Measurements from ENCODE around the gene GPATCH1. TPM values are rescaled to one million over a fixed set of nuclear protein-coding genes. Genes with fewer than 3 reads are reported as not detected.

The GPATCH1 gene
- total and polyA plus RNA-seq, 2 of the 13 experiments (the other 11 are each of a cell fraction or from before 2014, with no cell fraction given) = 6.8 to 6.9 TPM

DNA sequence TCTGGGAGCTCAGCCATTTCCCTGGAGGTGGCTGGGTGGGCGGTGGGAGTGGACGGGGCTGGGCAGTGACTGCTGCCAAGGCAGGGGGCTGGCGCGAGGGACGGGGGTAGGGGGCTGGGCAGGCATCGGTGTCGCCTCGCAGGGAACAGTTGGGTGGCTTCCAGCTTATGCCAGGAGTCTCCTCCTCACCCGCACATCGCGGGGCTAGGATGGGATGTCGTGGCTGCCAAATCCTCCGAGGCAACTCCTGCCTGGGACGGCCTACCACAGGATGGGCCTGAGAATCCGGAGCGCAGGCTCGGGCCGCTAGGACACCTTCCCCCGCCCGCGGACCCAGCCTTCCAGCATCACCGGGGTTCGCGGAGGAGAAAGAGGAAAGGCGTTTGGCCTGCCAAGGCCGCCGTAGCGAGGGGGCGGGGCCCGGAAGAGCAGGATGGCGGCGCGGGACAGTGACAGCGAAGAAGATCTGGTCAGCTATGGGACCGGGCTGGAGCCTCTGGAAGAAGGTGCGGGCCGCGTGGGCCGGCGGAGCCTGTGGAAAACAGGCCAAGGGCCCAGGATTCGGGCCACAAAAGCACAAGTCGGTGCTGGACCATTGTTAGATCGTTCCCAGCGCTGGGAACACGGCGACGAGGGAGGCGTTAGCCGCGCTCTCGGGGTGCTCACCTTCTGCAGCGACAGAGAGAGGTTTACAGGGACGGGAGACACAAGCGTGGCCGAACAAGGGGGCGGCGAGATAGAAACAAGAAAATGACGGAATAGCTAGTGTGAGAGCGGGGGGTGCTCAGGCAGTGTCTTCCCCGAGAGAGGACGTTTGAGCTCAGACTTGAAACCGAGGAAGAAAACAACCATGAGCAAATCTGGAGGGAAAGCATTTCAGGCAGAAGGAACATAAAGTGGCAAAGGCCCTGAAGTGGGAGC is at the start of gene GPATCH1 (continued):
- peak; percentile 97 for TF ChIP-seq SAP130 (CRISPR knock-in tag; IDR thresholded peaks at IDR 0.05; ENCODE audit: low read depth)
- peak; percentile 94 for TF ChIP-seq ELF1 (CRISPR knock-in tag; IDR thresholded peaks at IDR 0.05)
- TF ChIP-seq ZBTB3 (CRISPR knock-in tag; IDR thresholded peaks at IDR 0.05; ENCODE audit: borderline replicate concordance, low read depth) = no peak
- no peak for TF ChIP-seq ZNF737 (CRISPR knock-in tag; IDR thresholded peaks at IDR 0.05; ENCODE audit: borderline replicate concordance)
- TF ChIP-seq SMAD3 (CRISPR knock-in tag; IDR thresholded peaks at IDR 0.05) = peak; percentile 23; the same call in 1 of the 2 replicates
- no peak for TF ChIP-seq TCF12 (IDR thresholded peaks at IDR 0.05)
- TF ChIP-seq TCF12 (CRISPR knock-in tag; IDR thresholded peaks at IDR 0.05) = no peak
- 0 out of 2 replicates have a peak, but pooled peaks have one; percentile 23 for TF ChIP-seq ZBTB7A (CRISPR knock-in tag; IDR thresholded peaks at IDR 0.05)
- peak; percentile 72 for TF ChIP-seq MEIS2 (CRISPR knock-in tag; IDR thresholded peaks at IDR 0.05)
- no peak; the same call in 1 of the 2 replicates for TF ChIP-seq FUBP1 (CRISPR knock-in tag; IDR thresholded peaks at IDR 0.05; ENCODE audit: borderline replicate concordance)
- TF ChIP-seq, protein P1, sequence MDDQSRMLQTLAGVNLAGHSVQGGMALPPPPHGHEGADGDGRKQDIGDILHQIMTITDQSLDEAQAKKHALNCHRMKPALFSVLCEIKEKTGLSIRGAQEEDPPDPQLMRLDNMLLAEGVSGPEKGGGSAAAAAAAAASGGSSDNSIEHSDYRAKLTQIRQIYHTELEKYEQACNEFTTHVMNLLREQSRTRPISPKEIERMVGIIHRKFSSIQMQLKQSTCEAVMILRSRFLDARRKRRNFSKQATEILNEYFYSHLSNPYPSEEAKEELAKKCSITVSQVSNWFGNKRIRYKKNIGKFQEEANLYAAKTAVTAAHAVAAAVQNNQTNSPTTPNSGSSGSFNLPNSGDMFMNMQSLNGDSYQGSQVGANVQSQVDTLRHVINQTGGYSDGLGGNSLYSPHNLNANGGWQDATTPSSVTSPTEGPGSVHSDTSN (CRISPR knock-in tag; IDR thresholded peaks at IDR 0.05; ENCODE audit: borderline replicate concordance) = no peak
- TF ChIP-seq ZNF558 (CRISPR knock-in tag; IDR thresholded peaks at IDR 0.05; ENCODE audit: borderline replicate concordance) = no peak; the same call in 1 of the 2 replicates
- TF ChIP-seq CBX2 (IDR thresholded peaks at IDR 0.05; ENCODE audit: low read depth, low read length) = no peak
- no peak for TF ChIP-seq CBX2 (CRISPR knock-in tag; IDR thresholded peaks at IDR 0.05; ENCODE audit: low read depth)
- TF ChIP-seq IRF1 (CRISPR knock-in tag; IDR thresholded peaks at IDR 0.05; ENCODE audit: low read depth) = 0 out of 2 replicates have a peak, but pooled peaks have one; percentile 34
- TF ChIP-seq, protein P2, sequence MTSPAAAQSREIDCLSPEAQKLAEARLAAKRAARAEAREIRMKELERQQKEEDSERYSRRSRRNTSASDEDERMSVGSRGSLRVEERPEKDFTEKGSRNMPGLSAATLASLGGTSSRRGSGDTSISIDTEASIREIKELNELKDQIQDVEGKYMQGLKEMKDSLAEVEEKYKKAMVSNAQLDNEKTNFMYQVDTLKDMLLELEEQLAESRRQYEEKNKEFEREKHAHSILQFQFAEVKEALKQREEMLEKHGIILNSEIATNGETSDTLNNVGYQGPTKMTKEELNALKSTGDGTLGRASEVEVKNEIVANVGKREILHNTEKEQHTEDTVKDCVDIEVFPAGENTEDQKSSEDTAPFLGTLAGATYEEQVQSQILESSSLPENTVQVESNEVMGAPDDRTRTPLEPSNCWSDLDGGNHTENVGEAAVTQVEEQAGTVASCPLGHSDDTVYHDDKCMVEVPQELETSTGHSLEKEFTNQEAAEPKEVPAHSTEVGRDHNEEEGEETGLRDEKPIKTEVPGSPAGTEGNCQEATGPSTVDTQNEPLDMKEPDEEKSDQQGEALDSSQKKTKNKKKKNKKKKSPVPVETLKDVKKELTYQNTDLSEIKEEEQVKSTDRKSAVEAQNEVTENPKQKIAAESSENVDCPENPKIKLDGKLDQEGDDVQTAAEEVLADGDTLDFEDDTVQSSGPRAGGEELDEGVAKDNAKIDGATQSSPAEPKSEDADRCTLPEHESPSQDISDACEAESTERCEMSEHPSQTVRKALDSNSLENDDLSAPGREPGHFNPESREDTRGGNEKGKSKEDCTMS (CRISPR knock-in tag; conservative IDR thresholded peaks at IDR 0.05) = no peak
- no peak for TF ChIP-seq NFKBIZ (CRISPR knock-in tag; IDR thresholded peaks at IDR 0.05)
- no peak for TF ChIP-seq SRSF9 (IDR thresholded peaks at IDR 0.05; ENCODE audit: borderline replicate concordance, insufficient read depth, low read depth, low read length, poor library complexity, severe bottlenecking)
- TF ChIP-seq TOPORS (CRISPR knock-in tag; IDR thresholded peaks at IDR 0.05) = 0 out of 2 replicates have a peak, but pooled peaks have one; percentile 43
- TF ChIP-seq ZNF232 (CRISPR knock-in tag; IDR thresholded peaks at IDR 0.05; ENCODE audit: borderline replicate concordance) = no peak; the same call in 1 of the 2 replicates
- TF ChIP-seq DPF2 (CRISPR knock-in tag; IDR thresholded peaks at IDR 0.05; ENCODE audit: borderline replicate concordance, low read depth) = no peak
